NCI-H146 treated with DMSO at 0.1 percent for 48 hours (cell line): ENCODE measurements around the gene EYS.
A peak's percentile ranks its signal among the peaks of the same experiment; 100 is the strongest.
"Not testable (repeated sequence)": the region's sequence is repeated elsewhere in the genome, so short reads cannot be mapped to it uniquely, and the experiment has no call there.

Experiments
- DNase-seq: peaks from one replicate; lab custom pipeline; 2025; ENCODE audit not compliant: unreplicated experiment; lab: John Stamatoyannopoulos, UW

Gene EYS

DNA sequence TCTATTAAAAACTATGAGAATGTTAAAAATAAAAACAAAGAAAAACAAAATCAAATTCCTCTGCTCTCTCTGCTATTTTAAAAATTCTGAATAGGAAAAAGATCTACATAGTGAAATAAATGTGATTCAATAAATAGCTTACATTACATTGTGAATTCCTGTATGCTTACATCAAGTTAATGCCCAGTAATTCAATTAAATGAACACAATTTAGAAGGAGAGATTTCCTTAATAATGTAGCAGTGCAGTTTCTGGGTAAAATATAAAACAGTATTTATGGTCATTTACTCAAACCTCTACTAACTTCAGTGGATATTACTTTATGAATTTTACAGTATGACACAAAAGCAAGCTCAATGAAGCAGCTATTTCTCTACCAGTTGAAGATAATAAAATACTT lies 594.6 kb downstream of the EYS start:
- DNase-seq = no peak

- DNase-seq = no peak
Observed at GRCh38 chr6:65110031-65110430, 597.0 kb downstream of the EYS start.

GRCh38 chr6:65098349-65098748 lies 608.7 kb downstream of the EYS start:
- DNase-seq = no peak

- no peak for DNase-seq
Observed at GRCh38 chr6:65091561-65091960, 615.5 kb downstream of the EYS start.

- DNase-seq = no peak
Observed at GRCh38 chr6:65088575-65088974, 618.5 kb downstream of the EYS start.

- DNase-seq = no peak
Observed at GRCh38 chr6:65081756-65082155, 625.3 kb downstream of the EYS start.

- DNase-seq = no peak
Observed at GRCh38 chr6:65075705-65076230, 631.3 kb downstream of the EYS start.

GRCh38 chr6:65072500-65072899 lies 634.5 kb downstream of the EYS start:
- no peak for DNase-seq

- no peak for DNase-seq
Observed at GRCh38 chr6:65071480-65071879, 635.5 kb downstream of the EYS start.

DNA sequence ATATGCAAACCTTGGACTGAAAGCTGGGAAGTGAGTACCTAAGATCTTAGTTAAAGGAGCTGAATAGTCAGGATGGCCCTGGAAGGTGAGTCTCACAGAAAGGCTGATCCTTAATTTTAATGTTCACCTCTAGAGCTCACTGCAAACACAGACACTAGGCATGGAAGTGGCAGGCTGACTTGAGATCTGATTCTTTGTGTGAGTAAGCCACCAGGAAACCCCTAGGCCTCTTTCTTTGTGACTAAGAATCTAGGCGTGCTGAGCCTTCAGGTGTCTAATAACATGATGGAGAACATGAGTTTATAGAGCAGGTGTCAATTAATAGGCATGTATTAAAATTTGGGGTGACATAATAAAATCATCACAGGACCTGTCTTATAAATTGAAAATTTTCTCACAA lies 642.2 kb downstream of the EYS start:
- DNase-seq = no peak

DNA sequence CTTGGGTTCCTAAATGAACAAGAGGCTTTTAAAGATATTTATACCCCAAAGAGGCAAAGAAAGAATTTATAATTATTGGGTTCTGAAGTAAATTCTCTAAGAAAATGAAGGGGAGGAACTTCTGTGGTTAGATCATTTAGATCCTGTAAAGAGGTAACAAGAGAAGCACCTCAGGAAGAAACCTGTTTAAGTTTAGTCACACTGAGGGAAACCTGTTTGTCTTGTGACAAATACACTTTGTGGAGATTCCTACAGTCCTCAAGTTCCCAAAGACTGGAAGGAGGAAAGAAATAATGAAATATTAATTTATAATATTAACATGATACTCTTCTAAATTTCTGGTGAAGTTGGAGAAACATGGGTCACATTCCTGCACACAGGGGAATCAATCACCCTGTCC lies 647.5 kb downstream of the EYS start:
- DNase-seq = no peak

DNA sequence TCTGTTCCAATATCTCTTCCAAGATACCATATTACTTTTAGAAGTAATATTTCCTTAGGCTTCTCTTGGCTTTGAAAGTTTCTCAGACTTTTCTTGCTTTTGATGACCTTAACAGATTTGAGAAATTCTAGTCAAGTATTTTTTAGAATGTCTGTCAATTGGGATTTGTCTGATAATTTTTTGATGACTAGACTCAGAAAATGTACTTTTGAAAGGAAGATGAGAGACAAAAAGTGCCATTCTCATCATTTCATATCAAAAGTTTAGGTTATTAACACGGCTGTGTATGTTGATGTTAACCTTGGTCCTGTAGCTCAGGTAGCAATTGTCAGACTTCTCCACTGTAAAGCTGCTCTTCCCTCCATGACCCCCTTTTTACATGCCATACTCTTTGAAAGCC lies 651.5 kb downstream of the EYS start:
- no peak for DNase-seq

DNA sequence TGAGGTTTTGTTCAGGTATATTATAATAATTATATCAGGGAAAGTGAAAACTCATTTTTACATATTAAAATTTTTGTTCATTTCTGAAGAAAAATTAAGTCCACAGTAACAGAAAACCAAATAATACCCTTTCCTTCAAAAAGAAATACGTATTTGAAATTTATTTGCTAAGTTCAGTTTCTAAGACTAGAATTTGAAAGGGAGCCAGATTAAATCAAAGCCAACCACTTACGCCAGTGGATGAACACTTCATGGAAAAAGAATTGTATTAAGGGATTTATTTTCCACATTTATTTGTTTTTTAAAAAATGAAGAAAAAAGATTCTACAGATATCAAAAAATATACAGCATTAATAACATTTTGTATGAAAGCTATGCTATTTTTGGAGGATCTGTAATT lies 654.4 kb downstream of the EYS start:
- no peak for DNase-seq

DNA sequence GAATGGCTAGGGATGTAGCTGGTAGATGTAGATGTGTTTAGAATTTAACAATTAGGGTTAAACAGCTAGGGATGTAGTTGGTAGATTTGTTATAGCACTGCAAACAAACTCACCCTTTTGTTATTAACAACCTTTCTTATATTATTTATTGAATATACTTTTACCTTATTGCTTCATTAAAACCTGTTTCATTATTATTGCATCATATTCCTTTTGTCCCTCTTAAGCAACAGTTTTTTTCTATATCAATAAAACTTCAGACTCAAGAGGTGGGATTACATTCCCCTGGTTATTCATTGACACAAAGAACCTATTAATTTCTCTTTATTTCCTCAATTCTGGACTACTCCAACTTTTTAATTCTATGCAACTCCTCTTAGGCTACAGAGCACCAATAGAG lies 661.2 kb downstream of the EYS start:
- DNase-seq = no peak

GRCh38 chr6:65014006-65014405 lies 693.0 kb downstream of the EYS start:
- DNase-seq = no peak

DNA sequence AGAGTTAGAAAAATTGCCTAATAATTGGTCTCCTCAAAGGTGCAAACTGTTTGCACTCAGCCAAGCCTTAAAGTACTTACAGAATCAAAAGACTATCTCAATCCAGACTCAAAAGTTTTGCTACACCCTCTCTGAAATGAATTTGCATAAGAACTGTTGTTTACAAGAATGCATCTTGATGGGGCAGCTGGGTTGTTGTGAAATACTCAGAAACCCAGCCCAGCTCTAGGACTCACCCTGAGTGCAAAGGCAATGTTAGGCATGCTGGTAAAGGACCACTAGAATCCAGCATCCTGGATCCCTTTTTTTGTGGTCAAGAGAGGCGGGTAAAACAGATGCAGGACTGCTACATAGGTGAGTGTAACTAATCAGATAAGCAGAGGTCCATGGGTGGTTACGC lies 700.2 kb downstream of the EYS start:
- DNase-seq = no peak

GRCh38 chr6:65004283-65004682 lies 702.7 kb downstream of the EYS start:
- peak; percentile 25 for DNase-seq

DNA sequence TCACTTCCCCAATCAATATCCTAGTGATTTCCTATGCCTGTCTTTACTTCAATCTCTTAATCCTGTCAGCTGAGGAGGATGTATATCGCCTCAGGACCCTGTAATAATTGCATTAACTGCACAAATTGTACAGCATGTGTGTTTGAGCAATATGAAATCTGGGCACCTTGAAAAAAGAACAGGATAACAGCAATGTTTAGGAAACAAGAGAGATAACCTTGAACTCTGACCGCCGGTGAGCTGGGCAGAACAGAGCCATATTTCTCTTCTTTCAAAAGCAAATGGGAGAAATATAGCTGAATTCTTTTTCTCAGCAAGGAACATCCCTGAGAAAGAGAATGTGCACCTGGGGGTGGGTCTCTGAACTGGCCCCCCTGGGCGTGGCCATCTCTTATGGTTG lies 704.1 kb downstream of the EYS start:
- DNase-seq = not testable (repeated sequence)

- no peak for DNase-seq
Observed at GRCh38 chr6:65000815-65001214, 706.2 kb downstream of the EYS start.

- DNase-seq = no peak
Observed at GRCh38 chr6:64998204-64998603, 708.8 kb downstream of the EYS start.

GRCh38 chr6:64996301-64996700 lies 710.7 kb downstream of the EYS start:
- no peak for DNase-seq

DNA sequence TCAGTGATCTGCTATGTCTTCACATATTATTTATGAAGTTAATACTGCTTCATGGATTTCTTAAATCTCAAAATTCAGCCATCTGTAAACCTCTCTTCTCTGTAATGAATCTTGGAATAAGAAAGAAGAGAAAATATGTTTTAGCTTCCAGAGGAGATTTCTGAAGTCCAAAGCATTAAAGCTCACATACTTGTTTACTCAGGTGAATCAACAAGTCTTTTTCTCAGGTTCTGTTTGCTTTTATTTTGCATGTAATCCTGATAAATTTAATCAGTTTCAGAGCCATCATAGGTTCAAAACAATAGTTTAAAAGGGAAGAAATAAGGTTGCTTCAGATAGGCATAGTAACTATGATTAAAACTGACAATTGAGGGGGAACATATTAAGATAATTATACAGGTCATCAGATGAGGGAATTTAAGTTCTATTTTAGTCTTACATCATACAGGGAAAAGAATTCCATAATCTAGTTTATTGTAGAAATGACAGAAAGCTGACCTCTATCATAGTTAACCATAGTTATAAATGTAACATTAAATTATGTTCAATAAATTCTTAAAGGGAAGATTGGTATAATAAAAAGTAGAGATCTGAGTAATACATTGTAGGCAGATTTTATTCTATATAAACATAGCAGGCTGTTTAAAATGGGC lies 716.2 kb downstream of the EYS start:
- peak; percentile 34 for DNase-seq

DNA sequence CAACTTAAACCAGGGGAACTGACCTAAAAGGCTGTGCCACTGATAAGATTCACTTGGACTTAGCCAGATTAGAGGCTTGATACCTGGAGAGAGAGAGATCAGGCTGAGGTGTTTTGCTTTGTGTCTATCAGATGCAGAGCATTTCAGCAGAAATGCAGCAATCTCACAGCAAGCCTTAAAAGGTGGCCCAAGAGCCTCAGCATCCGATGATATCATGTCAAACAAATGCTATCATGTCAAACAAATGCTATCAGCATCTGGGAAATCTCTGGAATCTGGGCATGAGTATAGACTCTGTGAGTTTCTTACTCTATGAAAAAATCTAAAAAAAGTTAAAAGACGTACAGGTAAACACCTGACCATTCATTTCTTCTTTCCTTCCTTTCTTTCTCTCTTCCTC lies 718.9 kb downstream of the EYS start:
- DNase-seq = no peak
